GM18507 (cell line): Measurements from ENCODE around the gene OSER1.

ENCODE experiments used
- DNase-seq: peaks from one replicate; pipeline ENCODE4 v3.0.0; 2011; ENCODE audit warnings: low read depth; ENCODE audit not compliant: insufficient read length; ENCODE audit errors: extremely low spot score
- FAIRE-seq: peaks from 2 replicates; lab custom pipeline; 2011; peaks lifted over from hg19 to GRCh38; lab: Jason Lieb, UNC

OSER1 gene

DNA sequence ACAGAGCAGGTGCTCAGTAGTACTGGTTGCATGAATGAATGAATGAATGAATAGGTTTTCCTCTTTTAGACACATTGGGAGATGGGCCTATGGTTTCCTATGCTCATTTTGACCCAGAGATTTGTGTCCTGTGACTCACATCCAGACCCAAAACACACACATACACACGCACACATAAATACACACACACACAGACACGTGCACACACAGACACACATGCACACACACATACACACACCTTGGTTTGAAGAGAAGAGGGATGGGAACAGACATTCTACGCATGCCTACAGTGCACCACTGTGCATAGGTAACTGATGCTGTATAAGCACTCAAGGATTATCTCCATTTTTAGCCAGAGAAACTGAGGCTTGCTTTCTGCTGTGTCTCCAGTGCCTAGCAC lies 27.7 kb downstream of the OSER1 start:
- FAIRE-seq (no peak), DNase-seq (no peak)

DNA sequence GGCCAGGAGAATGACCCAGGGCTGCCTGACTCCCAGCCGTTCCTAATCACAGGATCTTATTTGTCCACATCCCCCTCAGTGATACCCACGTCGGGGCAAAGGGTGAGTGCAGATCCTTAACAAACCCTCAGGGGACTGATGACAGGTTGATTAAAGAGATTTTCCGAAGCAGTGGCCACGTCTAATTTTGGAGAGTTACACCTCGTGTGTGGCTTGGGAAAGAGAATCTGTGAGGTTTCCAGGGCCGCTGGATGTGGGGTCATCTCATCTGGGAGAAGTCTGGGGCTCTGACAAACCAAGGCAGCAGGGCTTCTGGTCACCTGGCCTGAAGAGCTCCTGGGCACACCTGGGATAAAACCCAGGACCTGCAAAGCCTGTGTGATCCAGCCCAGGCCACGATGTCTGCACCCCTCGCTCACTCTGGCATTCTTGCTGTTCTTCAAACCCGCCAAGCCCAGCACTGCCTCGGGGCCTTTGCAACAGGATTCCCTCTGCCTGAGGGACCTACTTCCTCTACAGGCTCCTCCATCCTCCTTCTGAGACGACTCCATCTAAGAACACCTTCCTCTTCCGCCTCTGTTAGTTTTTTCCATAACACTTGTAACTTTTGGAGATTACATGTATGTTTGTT lies 28.3 kb downstream of the OSER1 start:
- DNase-seq (no peak), FAIRE-seq (no peak)

DNA sequence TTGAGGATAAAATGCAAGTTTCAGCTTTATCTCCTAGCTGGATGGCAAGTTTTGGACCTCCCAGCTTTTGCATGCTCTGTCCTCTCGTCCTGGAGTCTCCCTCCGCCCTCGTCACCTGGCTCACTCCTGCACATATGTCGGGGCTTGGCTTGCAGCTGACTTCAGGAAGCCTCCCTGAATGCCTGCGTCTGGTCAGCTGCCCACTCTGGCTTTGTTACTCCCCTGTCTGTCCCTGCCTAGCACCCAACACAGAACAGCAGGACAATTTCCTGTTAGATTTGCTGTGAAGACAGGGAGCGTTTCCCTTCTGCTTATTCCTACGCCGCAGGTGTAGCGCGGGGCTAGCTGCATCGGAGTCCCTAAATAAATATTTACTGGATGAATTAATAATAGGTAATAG lies 29.0 kb downstream of the OSER1 start:
- DNase-seq (no peak), FAIRE-seq (no peak)

DNA sequence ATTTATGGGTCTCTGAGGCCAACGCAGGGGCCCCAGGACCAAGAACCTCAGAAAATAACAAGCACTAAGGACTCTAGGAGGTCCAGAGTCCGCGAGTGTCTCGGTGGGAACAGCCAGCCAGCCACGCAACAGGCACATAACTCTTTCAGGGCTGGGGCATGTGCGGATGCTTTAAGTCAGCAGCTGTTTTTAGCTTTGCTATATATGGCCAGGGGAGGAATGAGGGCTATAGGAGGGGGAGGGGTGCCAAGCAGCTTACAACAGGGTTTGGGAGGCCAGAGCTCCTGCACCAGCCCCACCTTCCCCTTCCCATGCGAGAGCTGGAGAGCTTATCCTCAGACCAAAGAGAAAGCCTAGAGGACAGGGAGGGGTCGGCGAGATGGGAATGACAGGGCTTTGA lies 29.8 kb downstream of the OSER1 start:
- no peak for DNase-seq

DNA sequence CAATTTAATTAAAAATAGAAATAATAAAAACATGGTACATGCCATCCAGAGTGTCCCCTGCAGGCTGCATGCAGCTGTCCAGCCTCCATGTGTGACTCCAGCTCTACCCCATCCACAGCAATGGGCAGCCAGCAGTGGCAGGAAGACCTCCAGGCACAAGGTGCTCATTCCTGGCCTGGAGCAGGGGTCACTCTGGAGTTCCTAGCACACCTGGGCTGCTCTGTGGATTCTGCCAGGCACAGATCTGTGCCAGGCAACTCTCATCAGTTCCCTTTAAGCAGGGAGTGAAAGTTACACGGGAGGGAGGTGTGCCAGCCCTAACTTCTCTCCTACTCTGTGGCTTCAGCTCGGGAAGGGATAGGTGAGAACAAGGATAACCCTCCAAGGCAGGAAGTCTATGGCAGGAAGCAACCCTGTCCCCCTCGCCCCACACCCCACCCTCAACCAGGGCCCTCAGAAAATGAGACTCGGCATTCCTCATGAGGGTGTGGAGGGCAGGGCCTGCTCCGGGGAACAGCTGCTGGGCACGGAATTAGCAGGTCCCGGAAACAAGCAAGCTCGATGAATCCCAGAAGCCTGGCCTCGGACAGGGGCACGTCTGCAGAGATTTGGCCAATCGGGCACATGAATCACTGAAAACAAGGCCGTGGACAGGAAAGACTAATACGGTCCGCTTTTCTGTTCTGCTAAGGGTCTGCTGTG lies 33.6 kb downstream of the OSER1 start:
- DNase-seq (no peak), FAIRE-seq (no peak)

More for the DNA sequence above, 29.8 kb downstream of the OSER1 start:
- FAIRE-seq = no peak

DNA sequence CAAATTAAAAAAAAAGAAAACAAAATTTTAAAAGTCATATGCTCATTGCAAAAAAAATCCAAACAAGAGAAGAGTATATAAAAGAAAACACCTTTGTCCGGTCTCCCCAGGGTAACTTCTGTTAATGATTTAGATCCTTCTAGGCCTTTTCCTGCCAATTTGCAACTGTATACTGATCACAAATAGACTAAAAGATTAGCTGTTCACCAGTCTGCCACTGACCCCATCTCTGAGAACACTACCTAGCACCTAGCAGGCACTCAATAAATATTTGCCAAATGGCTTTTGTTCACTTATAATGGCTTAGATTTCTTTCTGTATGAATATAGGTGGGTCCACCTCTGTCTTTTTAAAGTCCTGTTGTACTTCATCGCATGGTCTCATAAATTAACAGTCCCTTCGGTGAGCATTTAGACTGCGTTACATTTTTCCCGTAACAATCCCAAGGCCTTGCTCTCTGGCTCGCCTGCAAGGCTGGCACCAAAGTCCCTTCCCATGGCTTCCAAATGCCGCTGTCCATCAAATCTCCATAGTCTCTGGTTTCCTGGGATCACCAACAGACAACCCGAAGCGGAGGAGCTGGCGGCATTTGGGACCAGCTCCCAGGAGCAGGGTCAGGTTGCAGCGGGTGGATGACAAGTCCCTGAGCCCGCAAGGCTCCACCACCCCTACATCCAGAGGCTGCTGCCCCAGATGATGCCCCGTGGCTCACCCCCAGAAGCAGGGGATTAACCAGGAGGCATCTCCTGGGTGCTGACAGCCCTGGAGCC lies 35.4 kb downstream of the OSER1 start:
- DNase-seq (no peak), FAIRE-seq (no peak)

DNA sequence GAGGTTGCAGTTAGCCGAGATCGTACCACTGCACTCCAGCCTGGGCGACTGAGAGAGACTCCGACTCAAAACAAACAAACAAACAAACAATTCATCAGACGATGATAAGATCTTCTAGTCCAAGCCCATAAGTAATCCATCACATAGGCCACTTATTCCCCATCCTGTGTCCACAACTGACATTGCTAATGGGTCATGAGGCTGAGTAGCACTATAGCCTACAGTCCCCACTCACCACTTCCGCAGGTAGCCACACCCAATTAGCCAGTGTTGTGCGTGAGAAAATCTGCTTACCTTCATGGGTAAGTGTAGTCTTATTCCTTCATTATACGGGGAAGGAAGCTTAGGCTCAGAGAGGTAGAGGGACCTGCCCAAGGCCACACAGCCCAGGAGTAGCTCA lies 36.7 kb downstream of the OSER1 start:
- no peak for FAIRE-seq
- no peak for DNase-seq

DNA sequence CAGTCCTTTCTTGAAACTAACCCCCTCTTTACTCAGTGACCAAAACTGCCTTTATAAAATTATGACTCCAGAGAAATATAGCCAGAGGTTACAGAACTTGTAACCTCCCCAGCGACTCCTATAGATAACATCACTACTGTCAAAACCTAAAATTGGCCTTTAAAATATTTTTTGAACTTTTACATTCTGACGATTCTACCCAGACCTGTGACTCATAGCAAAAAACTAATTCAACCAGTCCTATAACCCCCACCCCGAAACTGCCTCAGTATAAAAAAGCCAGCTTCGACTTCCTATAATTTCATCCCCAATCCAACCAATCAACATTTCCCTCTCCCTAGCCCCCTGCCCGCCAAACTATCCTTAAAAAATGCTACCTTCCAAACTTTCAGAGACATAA lies 37.5 kb downstream of the OSER1 start:
- DNase-seq (no peak), FAIRE-seq (no peak)

DNA sequence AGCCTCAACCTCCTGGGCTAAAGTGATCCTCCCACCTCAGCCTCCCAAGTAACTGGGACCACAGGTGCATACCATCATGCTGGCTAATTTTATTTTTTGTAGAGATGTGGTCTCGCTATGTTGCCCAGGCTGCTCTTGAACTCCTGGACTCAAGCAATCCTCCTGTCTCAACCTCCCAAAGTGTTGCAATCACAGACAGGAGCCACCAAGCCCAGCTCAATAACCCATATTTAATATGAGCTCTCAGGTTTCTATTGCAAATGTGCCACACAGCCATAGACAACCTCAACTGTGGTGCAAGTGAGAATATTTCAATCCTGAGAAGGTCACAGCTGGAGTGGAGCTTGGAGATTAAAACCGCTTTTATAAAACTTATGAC lies 38.0 kb downstream of the OSER1 start:
- FAIRE-seq = no peak
- DNase-seq = no peak

DNA sequence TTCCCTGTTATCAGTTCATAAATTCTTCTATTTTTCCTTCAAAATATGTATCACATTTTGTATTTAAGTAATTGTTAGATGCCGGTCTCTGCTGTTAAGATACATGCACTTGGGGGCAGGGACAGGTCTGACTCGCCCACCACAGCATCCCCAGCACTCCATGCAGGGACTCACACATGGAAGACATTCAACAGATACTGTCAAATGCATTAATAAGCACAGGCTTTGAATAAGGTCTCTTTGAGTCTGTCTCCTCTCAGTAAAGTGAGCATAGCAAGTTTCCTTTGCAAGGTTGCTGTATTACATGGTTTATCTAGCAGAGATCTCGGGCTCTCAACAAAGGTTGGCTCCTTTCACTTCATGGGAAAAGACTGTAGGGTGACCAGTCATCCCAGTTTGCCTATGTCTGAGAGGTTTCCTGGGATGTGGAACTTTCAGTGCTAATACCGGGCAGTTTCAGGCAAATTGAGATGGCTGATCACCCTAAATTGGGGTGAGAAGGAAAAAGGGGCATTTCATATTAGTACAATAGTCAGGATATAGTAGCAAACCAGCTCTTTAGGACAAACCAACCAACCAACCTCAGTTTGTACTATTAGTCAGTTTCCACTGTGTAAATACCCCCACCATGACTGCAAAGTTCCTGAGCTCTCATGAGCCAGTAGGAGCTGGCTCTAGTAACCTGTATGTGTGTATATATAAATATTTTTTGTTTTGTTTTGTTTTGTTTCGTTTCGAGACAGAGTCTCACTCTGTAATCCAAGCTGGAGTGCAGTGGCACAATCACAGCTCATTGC lies 38.6 kb downstream of the OSER1 start:
- no peak for FAIRE-seq
- no peak for DNase-seq

DNA sequence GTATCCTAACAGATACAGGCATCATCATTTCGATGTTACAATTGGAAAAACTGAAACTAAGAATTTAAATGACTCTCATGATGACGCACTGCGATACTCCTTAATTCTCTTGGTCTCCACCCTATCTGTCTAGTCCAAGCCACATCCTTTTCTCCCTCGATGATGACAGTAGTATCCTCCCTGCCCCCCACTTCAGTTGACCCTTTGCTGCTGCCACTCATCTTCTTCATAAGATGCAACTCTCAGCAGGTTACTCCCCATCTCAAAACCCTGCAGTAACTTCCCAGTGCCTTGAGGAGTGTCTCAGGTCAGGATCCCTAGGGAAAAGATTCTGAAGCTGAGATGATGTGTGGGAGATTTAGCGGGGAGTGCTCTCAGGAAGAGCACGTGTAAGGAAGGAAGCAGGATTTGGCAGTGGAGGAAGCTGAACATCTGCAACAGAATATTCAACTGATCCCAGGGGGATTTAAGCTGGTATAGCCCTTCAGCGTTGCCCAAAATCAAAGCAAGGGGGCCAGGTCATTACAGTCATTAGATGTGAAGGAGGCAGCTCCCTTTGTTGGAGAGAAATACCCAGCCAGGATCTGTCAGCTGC lies 39.7 kb downstream of the OSER1 start:
- DNase-seq (no peak), FAIRE-seq (no peak)

DNA sequence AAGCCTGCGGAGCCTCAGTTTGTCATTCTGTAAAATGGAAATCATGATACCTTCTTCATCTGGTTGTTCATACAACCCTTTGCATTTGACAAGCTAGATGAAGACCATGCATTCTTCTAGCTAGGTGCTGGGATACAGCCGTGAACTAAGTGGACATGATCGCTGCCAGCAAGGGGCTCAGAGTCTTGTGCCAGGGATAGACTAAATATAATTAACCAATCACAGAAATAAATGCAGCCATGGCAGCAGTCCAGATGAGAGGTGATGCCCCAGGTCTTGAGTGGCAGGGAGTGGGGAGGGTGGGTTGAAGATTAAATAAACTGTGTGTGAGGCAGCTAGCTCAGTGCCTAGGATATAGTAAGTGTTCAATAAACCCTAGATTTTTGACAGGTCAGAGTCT lies 42.8 kb downstream of the OSER1 start:
- no peak for DNase-seq

DNA sequence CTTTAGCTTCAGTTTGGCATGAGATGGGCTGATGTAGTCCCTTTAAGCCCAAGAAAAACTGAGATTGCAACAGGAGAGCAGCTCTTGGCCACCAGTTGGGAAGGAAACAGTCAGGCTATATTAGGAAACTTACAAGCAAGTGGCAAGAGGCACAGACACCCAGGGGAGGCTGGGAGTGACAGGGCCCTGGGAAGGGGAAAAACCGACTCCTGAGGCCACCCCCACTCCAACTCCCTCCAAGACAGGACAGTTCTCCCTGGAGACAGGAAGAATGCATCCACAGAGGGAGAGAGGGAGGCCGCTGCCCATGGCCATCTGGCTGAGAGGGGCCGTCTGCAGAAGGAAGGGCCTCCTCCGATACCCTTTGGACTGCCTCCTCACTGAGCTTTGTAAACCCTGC lies 44.1 kb downstream of the OSER1 start:
- DNase-seq (no peak), FAIRE-seq (no peak)

More for the DNA sequence above, 42.8 kb downstream of the OSER1 start:
- FAIRE-seq = no peak

DNA sequence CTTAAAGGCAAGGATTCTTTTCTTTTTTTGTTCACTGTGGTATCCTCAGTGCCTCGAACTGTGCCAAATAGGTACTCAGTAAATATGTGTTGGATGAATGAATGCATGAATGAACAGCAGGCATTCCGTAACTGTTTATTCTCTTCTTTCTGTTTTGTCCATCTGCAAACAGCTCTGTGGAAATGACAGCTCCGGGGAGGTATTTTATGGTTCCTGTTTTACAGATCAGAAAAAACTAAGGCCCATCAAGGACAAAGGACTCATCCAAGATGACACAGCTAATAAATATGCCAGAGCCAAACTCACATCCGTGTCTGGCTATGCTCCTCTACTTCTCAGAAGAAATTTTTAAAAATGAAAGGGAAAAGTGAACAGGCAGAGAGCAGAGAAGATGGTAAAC lies 44.6 kb downstream of the OSER1 start:
- no peak for FAIRE-seq
- DNase-seq = no peak

DNA sequence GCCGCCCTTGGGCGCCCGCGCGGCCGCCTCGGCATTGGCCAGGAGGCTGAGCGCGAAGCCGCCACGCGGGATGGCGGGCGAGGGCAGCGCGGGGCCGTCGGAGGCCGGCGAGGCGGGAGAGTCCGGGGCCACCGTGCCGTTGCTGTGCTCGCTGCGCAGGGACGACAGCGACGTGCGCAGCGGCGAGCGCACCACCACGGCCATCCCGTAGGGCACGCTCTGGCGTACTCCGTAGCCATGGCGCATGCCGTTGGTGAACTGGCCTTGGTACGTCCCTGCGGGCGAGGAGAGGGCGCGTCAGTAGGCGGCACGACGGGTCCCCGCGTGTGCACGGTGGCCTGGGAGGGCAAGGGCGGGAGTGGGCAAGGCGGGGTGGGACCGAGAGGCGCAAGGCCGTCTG lies 50.4 kb downstream of the OSER1 start:
- DNase-seq (no peak), FAIRE-seq (no peak)

DNA sequence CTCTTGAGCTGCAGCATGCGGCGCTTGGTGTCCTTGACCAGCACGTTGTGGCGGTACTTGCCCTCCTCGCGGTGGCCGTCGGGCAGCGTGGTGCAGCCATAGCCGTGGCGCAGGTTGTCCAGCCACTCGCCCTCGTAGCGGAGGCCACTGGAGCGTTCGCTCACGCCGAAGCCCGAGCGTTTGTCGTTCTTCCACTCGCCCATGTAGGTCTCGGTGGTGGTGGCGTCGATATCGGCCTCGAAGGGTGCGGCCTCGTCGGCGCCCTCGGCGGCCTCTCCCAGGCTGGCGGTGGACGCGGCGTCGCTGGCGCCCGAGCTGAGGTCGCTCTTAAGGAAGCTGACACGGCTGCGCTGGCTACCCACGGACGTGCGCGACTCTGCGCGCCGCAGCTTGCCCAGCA lies 50.9 kb downstream of the OSER1 start:
- no peak for FAIRE-seq
- no peak for DNase-seq

DNA sequence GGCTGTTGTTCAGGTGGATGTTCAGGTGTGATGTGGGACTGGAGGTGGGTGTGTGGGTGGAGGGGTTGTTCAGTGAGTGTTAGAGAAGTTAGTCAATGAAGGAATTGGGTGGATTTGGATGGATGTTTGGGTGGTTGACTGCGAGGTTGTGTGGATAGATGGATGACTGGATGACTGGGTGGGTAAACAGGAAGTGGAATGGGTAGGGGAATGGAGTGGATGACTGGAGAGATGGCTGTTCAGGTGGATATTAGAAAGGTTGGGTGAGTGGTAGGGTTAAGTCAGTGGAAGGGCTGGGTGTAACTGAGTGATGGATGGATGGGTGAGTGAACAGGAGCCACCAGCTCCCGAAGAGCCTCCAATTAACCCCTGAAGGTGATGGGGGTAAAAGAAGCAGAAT lies 51.4 kb downstream of the OSER1 start:
- FAIRE-seq (no peak), DNase-seq (no peak)

DNA sequence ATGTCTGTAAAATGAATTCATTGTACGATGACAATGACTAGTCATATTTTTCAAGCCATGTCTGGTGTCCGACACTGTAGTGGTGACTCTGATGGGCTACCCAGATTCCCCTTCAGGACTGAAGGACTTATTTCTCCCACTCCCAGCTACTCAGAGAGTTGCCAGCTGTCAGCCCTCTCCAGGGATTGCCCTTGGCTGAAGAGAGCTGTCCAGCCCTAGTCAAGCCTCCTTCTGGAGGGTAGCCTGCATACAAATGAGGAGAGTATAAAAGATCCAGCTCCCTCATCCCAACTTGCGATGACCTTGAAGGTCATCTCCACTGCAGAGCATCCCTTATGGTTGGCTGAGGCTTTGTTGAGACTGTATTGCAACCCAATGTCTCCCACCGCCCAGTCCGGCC lies 53.5 kb downstream of the OSER1 start:
- DNase-seq (no peak), FAIRE-seq (no peak)

DNA sequence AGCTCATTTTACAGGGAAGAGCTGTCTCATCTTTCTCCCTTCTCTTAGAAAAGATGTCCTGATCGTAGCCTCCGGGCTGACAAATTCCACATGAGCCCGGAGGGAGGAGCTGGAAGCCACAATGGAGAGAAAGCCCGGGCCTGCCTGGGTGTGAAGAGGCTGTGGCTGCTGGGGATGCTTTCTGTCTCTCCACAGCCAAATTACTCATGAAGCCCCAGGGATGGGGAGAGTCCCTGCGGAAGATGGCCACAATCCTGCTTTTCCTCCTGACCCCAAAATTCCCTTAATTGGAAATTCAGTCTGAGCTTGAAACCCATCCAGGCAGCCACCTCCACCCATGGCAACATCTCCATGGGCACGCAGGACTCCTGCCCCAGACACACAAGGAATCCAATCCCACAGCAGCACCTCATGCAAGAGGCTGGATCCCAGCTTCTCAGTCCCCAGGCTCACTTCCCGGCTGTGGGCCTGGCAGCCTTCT lies 56.0 kb downstream of the OSER1 start:
- DNase-seq = no peak
- no peak for FAIRE-seq

DNA sequence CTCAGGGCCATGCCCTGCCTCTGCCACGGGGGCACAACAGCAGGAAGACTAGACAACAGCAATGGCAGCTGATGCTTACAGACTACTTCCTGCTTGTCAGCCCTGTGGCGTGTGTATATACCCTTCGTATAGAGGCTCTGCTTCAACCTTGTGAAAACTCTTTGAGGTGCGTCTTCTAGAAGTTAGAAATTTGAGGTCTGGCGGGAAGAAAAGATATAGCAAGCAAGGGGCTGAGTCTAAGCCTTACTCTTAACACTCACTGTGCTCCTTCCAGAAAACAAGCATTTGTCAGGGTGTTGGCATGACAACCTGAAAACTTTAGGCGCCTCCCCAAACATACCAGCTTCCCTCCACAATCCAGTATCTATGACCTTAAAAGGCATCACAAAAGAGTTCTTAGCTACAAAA lies 56.9 kb downstream of the OSER1 start:
- DNase-seq = no peak
- FAIRE-seq = no peak
